Type B pancreatic cell (in vitro differentiated cells): Measurements from ENCODE around the gene FBXO27. TPM values are rescaled to one million over a fixed set of nuclear protein-coding genes. Genes with fewer than 3 reads are reported as not detected.
A peak's percentile ranks its signal among the peaks of the same experiment; 100 is the strongest.

Experiments
- DNase-seq: peaks from one replicate; pipeline ENCODE4 v3.0.0; 2021; ENCODE audit warnings: mixed read lengths; ENCODE audit not compliant: unreplicated experiment; ENCODE audit errors: extremely low spot score
- H3K27ac Mint-ChIP-seq: 2 replicates; pipeline ENCODE4 v1.8.0; 2021; ENCODE audit warnings: mild to moderate bottlenecking, mixed read lengths
- H3K27me3 Mint-ChIP-seq: 2 replicates; pipeline ENCODE4 v1.8.0; 2021; ENCODE audit warnings: mixed read lengths
- H3K36me3 Mint-ChIP-seq: 2 replicates; pipeline ENCODE4 v1.8.0; 2021; ENCODE audit warnings: mixed read lengths
- H3K4me1 Mint-ChIP-seq: one replicate; pipeline ENCODE4 v1.8.0; 2021; ENCODE audit warnings: mixed read lengths; ENCODE audit not compliant: unreplicated experiment
- H3K4me3 Mint-ChIP-seq: 2 replicates; pipeline ENCODE4 v1.8.0; 2021; ENCODE audit warnings: mild to moderate bottlenecking, mixed read lengths
- H3K9me3 Mint-ChIP-seq: 2 replicates; pipeline ENCODE4 v1.8.0; 2021; ENCODE audit warnings: mixed read lengths
- CTCF ChIP-seq: fragments of 200-600 bp; sonication (generic); conservative IDR thresholded peaks from 2 replicates; pipeline ENCODE4 v1.5.0; 2021; ENCODE audit warnings: antibody characterized with exemption, mild to moderate bottlenecking
- total RNA-seq: library from RNA; stranded (reverse); gene quantifications from 2 replicates; pipeline ENCODE4 v1.2.1, GENCODE V29; 2021; ENCODE audit warnings: low replicate concordance

Gene FBXO27
- total RNA-seq, 1 donor from 2014 or later, result 8.2 TPM

GRCh38 chr19:39052846-39053245 is 20.5 kb upstream of the FBXO27 start:
- DNase-seq, result no peak
- Mint-ChIP-seq H3K36me3 (no peaks in the 10 kb centered on the region), H3K9me3 (no peaks in the 10 kb centered on the region), H3K27me3 (no peaks in the 10 kb centered on the region), H3K27ac (no peak overlapping the region), H3K4me3 (no peak overlapping the region), H3K4me1 (no peaks in the 10 kb centered on the region)
- TF ChIP-seq CTCF, result no peak

- no peaks in the 10 kb centered on the region for H3K27me3 Mint-ChIP-seq
- peak; percentile 72 for DNase-seq
Observed at GRCh38 chr19:39052243-39052746, 19.9 kb upstream of the FBXO27 start.

GRCh38 chr19:39047073-39047472 is 14.7 kb upstream of the FBXO27 start:
- no peak overlapping the region for H3K27ac Mint-ChIP-seq
- H3K27me3 Mint-ChIP-seq, result no peaks in the 10 kb centered on the region
- no peaks in the 10 kb centered on the region for H3K36me3 Mint-ChIP-seq
- no peak overlapping the region for H3K4me3 Mint-ChIP-seq
- peaks cover 5% of the 10 kb centered on the region for H3K9me3 Mint-ChIP-seq
- no peak for DNase-seq
- TF ChIP-seq CTCF, result no peak
- H3K4me1 Mint-ChIP-seq, result no peaks in the 10 kb centered on the region

More at GRCh38 chr19:39052243-39052746, 19.9 kb upstream of the FBXO27 start:
- no peak overlapping the region for H3K4me3 Mint-ChIP-seq
- H3K4me1 Mint-ChIP-seq, result no peaks in the 10 kb centered on the region
- TF ChIP-seq CTCF, result peak; percentile 89
- no peaks in the 10 kb centered on the region for H3K36me3 Mint-ChIP-seq
- H3K9me3 Mint-ChIP-seq, result no peaks in the 10 kb centered on the region
- H3K27ac Mint-ChIP-seq, result no peak overlapping the region

GRCh38 chr19:39046037-39046821 is 13.9 kb upstream of the FBXO27 start:
- Mint-ChIP-seq H3K4me1 (no peaks in the 10 kb centered on the region), H3K27me3 (no peaks in the 10 kb centered on the region)

GRCh38 chr19:39045506-39045905 is 13.2 kb upstream of the FBXO27 start:
- H3K27me3 Mint-ChIP-seq, result no peaks in the 10 kb centered on the region
- no peak for TF ChIP-seq CTCF
- peaks cover 5% of the 10 kb centered on the region for H3K9me3 Mint-ChIP-seq
- H3K4me3 Mint-ChIP-seq, result no peak overlapping the region
- H3K36me3 Mint-ChIP-seq, result no peaks in the 10 kb centered on the region
- no peaks in the 10 kb centered on the region for H3K4me1 Mint-ChIP-seq
- no peak overlapping the region for H3K27ac Mint-ChIP-seq
- no peak for DNase-seq

More at GRCh38 chr19:39046037-39046821, 13.9 kb upstream of the FBXO27 start:
- H3K27ac Mint-ChIP-seq, result no peak overlapping the region
- DNase-seq, result no peak
- H3K36me3 Mint-ChIP-seq, result no peaks in the 10 kb centered on the region
- H3K4me3 Mint-ChIP-seq, result no peak overlapping the region
- TF ChIP-seq CTCF, result no peak
- peaks cover 5% of the 10 kb centered on the region for H3K9me3 Mint-ChIP-seq
